Ectodermal cell (in vitro differentiated cells): ENCODE measurements around the gene CAST.

Experiments
- H3K27ac ChIP-seq: 2 replicates; pipeline ENCODE4 v1.7.0; 2013; ENCODE audit warnings: mild to moderate bottlenecking, low read depth, low read length; ENCODE audit not compliant: insufficient read depth, poor library complexity, severe bottlenecking
- H3K27me3 ChIP-seq: 2 replicates; pipeline ENCODE4 v1.7.0; 2013; ENCODE audit warnings: mild to moderate bottlenecking, low read length; ENCODE audit not compliant: insufficient read depth, control insufficient read depth, poor library complexity, severe bottlenecking
- H3K36me3 ChIP-seq: one replicate; pipeline ENCODE4 v1.7.0; 2013; ENCODE audit warnings: low read length; ENCODE audit not compliant: control insufficient read depth, insufficient read depth
- H3K4me1 ChIP-seq: one replicate; pipeline ENCODE4 v1.7.0; 2013; ENCODE audit warnings: low read length; ENCODE audit not compliant: control insufficient read depth, insufficient read depth
- H3K4me3 ChIP-seq: 2 replicates; pipeline ENCODE4 v1.7.0; 2013; ENCODE audit warnings: low read depth, low read length, control low read depth; ENCODE audit not compliant: insufficient read depth
- H3K9me3 ChIP-seq: 2 replicates; pipeline ENCODE4 v1.7.0; 2013; ENCODE audit warnings: mild to moderate bottlenecking, low read length, moderate library complexity; ENCODE audit not compliant: control insufficient read depth
- WGBS, 2 experiments: methylation state at CpG; one replicate each; pipeline ENCODE4 v1.1.7; 2013; ENCODE audit warnings: missing lambda C conversion rate in 2 of 2; 5-methylcytosine and 5-hydroxymethylcytosine counted together

Gene CAST

GRCh38 chr5:96768708-96769251, 106.6 kb downstream of the CAST start:
- 73 to 85% methylated on average over 4 of the region's 4 CpGs for WGBS, 2 experiments
- no peak overlapping the region for H3K4me3 ChIP-seq
- H3K36me3 ChIP-seq = peaks cover 10% of the 10 kb centered on the region
- no peak overlapping the region for H3K27ac ChIP-seq
- H3K9me3 ChIP-seq = no peaks in the 10 kb centered on the region
- H3K27me3 ChIP-seq = no peaks in the 10 kb centered on the region
- H3K4me1 ChIP-seq = no peaks in the 10 kb centered on the region

DNA sequence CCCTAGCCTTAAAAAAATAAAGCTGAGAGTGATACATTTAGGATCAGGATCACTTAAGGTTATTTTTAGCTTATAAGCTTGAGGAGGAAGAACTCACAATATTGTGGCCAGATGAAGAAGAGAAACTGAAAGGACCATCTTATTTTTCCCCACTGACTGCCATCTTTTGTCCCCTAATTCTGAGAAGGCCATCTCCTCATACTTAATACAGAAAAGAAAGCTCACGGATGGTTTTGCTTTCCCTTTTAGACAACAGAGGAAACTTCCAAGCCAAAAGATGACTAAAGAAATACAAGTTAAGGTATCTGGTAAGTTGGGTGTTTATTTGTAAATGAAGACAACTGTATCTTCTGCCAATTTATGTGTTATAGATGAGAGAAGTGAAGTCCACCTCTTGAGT, 109.2 kb downstream of the CAST start:
- Histone ChIP-seq H3K4me1 (no peaks in the 10 kb centered on the region), H3K4me3 (no peak overlapping the region), H3K9me3 (no peaks in the 10 kb centered on the region), H3K27me3 (no peaks in the 10 kb centered on the region), H3K27ac (no peak overlapping the region), H3K36me3 (peaks cover 13% of the 10 kb centered on the region)
- WGBS, 2 experiments = 80% methylated on average over 1 of the region's 1 CpG; no CpG with 5 or more reads in 1 of the 2 experiments

DNA sequence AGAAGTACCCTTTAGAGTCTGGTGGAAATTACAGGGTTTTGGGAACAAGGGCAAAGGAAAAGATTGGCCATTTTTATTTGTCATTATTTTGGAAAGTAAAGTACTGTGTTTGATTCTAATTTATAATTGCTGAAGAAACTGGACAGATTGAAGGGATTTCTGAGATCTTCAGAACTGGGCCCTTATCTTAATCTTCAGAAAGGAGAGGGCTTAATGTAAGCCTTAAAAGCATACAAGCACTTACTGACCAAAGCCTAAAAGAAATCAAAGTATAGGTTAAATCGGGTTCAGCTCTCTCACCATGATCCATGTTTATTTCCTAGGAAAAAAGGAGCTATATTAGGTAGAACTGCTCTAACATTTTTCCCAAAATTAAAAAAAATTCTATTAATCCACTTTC, 109.9 kb downstream of the CAST start:
- peaks cover 13% of the 10 kb centered on the region for H3K36me3 ChIP-seq
- H3K4me1 ChIP-seq = no peaks in the 10 kb centered on the region
- no peaks in the 10 kb centered on the region for H3K9me3 ChIP-seq
- no peak overlapping the region for H3K27ac ChIP-seq
- 93% methylated on average over 1 of the region's 1 CpG; no CpG with 5 or more reads in 1 of the 2 experiments for WGBS, 2 experiments
- no peak overlapping the region for H3K4me3 ChIP-seq
- H3K27me3 ChIP-seq = no peaks in the 10 kb centered on the region

- H3K36me3 ChIP-seq = peaks cover 13% of the 10 kb centered on the region
- no peaks in the 10 kb centered on the region for H3K9me3 ChIP-seq
- no peaks in the 10 kb centered on the region for H3K4me1 ChIP-seq
- no peak overlapping the region for H3K27ac ChIP-seq
- H3K27me3 ChIP-seq = no peaks in the 10 kb centered on the region
- no peak overlapping the region for H3K4me3 ChIP-seq
These were observed 110.4 kb downstream of the CAST start for GRCh38 chr5:96772542-96772941.

DNA sequence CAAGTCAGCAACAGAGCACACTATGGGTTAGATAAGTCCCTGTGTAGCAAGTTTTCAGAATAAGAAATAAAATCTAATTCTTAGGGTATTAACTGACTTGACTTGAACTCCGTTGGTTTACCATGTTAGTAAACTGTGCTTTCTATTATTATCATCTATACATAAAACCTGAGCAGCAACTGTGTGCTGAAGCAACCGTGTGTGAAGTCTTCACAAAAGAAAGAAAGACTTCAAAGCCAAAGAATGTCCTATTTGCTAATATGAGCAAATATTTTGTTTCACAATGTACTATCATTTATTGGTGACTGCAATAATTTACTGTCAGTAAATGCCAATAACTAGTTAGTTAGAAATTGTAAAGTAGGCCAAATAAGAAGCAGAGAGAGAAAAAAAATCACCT, 112.9 kb downstream of the CAST start:
- Histone ChIP-seq H3K4me1 (no peaks in the 10 kb centered on the region), H3K4me3 (no peak overlapping the region), H3K9me3 (no peaks in the 10 kb centered on the region), H3K27ac (no peak overlapping the region), H3K27me3 (no peaks in the 10 kb centered on the region), H3K36me3 (peaks cover 8% of the 10 kb centered on the region)
- 100% methylated on average over 2 of the region's 2 CpGs; no CpG with 5 or more reads in 1 of the 2 experiments for WGBS, 2 experiments

GRCh38 chr5:96775689-96776088, 113.5 kb downstream of the CAST start:
- 89 to 91% methylated on average over 11 of the region's 11 CpGs for WGBS, 2 experiments
- no peaks in the 10 kb centered on the region for H3K4me1 ChIP-seq
- H3K9me3 ChIP-seq = no peaks in the 10 kb centered on the region
- peaks cover 8% of the 10 kb centered on the region for H3K36me3 ChIP-seq
- no peak overlapping the region for H3K4me3 ChIP-seq
- H3K27me3 ChIP-seq = no peaks in the 10 kb centered on the region
- no peak overlapping the region for H3K27ac ChIP-seq

DNA sequence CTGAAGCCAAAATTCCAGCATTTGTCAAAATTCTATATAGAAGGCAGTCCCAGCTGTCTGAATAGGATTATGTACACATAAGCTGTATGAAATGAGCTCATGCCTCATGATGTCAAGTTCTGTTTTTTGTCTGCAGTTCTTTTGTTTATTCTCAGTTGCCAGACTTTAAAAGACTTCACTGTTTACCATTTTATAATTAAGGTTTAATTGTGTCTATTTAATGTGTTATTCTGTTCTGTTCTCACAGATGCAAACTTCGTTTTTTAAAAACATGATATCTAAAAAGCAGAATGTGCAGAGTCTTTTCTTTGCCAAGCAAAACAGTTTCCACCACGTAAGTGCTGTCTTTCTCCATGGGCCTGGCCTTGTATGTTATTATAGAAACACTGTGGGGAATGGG, 114.4 kb downstream of the CAST start:
- Histone ChIP-seq H3K27me3 (no peaks in the 10 kb centered on the region), H3K9me3 (no peaks in the 10 kb centered on the region), H3K27ac (no peak overlapping the region), H3K4me1 (no peaks in the 10 kb centered on the region), H3K4me3 (no peak overlapping the region), H3K36me3 (peaks cover 8% of the 10 kb centered on the region)
- 92 to 95% methylated on average over 2 of the region's 2 CpGs for WGBS, 2 experiments

DNA sequence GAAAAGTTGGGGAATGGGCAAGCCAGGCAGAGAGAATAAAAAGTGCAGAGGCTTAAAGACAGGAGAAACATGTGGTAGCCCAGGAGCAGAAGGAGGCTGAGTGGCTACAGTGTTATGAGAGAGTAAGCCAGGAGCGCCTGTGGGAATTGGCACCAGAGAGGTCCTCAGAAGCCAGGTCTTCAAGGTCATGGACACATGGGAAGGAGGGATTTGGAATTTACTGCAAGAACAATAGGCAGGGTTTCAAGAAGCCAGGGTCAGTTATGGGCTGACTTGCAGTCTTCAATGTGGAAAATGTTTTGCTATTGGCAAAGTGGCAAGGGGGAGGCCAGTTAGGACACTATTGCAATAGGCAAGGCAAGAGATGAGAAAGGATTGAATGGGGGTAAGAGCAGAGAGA, 116.2 kb downstream of the CAST start:
- no peaks in the 10 kb centered on the region for H3K27me3 ChIP-seq
- H3K9me3 ChIP-seq = no peaks in the 10 kb centered on the region
- no peaks in the 10 kb centered on the region for H3K4me1 ChIP-seq
- peaks cover 4% of the 10 kb centered on the region for H3K36me3 ChIP-seq
- WGBS, 2 experiments = 95 to 96% methylated on average over 1 of the region's 1 CpG
- H3K27ac ChIP-seq = no peak overlapping the region
- no peak overlapping the region for H3K4me3 ChIP-seq

- no peaks in the 10 kb centered on the region for H3K9me3 ChIP-seq
- H3K27me3 ChIP-seq = no peaks in the 10 kb centered on the region
- no peak overlapping the region for H3K27ac ChIP-seq
- H3K4me3 ChIP-seq = no peak overlapping the region
- no peaks in the 10 kb centered on the region for H3K36me3 ChIP-seq
- no peaks in the 10 kb centered on the region for H3K4me1 ChIP-seq
These were observed 118.5 kb downstream of the CAST start for GRCh38 chr5:96780626-96781025.

DNA sequence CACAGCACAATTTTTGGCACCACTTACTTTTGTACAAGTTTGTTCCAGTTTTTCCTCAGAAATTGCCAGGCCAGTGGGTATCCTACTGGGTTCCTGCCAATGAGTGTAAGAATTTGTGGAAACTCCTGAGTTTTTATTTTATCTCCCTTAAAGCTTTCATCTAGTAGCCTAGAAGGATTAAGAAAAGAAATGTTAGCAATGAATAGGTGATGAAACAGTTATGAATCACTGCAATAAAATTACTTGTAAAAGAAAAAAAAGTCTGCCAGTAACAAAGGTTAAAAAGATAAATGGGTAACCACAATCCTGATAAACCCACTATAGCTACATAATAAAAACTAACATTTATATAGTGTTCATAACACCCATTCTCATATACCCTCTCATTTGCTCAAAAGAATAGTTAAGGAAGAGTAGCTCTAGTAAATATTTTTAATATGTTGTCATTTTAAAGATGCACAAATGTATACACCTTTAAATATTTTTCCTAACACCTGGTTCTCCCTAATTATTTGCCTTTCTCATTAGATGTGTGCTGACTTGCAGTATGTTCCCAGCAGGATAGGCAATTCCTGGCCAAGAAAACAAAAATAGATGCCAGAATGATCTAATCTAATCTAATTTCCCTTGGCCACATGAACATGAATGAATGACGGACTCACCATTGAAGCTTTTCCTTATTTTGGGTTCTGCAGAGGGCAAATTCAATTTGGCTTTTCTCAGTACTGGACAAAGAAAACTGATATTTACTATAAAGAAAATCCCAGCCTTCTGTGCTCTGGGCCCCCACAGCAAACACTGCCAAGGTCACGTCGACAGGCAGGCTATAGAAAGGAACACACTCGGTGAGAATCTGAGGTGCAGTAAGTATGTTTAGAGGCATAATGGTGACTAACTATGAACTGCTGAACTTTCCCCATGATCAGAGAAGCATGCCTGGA, 119.1 kb downstream of the CAST start:
- H3K36me3 ChIP-seq = no peaks in the 10 kb centered on the region
- no peak overlapping the region for H3K27ac ChIP-seq
- WGBS, 2 experiments = 86 to 89% methylated on average over 4 of the region's 4 CpGs
- no peaks in the 10 kb centered on the region for H3K27me3 ChIP-seq
- H3K4me1 ChIP-seq = no peaks in the 10 kb centered on the region
- H3K4me3 ChIP-seq = no peak overlapping the region
- H3K9me3 ChIP-seq = no peaks in the 10 kb centered on the region
